ENCODE measurements around the gene ENO3.

DNA sequence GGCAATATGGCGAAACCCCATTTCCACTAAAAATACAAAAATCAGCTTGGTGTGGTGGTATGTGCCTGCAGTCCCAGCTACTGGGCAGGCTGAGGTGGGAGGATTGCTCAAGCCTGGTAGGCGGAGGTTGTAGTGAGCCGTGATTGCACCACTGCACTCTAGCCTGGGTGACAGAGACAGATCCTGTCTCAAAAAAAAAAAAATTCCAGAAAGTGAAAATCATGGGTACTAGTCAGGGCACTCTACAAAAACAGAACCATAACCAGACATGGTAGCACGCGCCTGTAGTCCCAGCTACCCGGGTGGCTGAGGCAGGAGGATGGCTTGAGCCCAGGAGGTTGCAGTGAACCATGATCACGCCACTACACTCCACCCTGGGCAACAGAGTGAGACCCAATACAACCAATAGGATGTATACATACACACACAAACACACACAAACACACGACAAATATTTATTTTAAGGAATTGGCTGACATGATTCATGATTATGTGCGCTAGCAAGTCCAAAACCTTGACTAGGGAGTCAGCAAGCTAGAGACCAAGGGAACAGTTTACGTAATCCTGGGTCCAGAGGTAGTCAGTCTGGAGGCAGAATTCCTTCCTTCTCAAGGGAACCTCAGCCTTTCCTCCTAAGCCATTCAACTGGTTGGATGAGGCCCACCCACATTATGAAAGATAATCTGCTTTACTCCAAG lies 30.4 kb upstream of the ENO3 start:
- TF ChIP-seq, protein P1, sequence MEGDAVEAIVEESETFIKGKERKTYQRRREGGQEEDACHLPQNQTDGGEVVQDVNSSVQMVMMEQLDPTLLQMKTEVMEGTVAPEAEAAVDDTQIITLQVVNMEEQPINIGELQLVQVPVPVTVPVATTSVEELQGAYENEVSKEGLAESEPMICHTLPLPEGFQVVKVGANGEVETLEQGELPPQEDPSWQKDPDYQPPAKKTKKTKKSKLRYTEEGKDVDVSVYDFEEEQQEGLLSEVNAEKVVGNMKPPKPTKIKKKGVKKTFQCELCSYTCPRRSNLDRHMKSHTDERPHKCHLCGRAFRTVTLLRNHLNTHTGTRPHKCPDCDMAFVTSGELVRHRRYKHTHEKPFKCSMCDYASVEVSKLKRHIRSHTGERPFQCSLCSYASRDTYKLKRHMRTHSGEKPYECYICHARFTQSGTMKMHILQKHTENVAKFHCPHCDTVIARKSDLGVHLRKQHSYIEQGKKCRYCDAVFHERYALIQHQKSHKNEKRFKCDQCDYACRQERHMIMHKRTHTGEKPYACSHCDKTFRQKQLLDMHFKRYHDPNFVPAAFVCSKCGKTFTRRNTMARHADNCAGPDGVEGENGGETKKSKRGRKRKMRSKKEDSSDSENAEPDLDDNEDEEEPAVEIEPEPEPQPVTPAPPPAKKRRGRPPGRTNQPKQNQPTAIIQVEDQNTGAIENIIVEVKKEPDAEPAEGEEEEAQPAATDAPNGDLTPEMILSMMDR (IDR thresholded peaks at IDR 0.05), result no peak
- no peak for TF ChIP-seq POLR2A (IDR thresholded peaks at IDR 0.05)

Data from suprapubic skin (tissue), 3 donors.